PC-3 (cell line): ENCODE measurements around the gene PRSS27. TPM values are rescaled to one million over a fixed set of nuclear protein-coding genes. Genes with fewer than 3 reads are reported as not detected.

Experiments used
- ATAC-seq: fragments of 200-7000 bp; cut with Tn5 transposase; 2 replicates; pipeline ENCODE4 v1.9.1; 2020; ENCODE audit warnings: mild to moderate bottlenecking, moderate library complexity
- BruUV-seq: library from RNA; stranded (reverse); fragments of 400-500 nt; replicated peaks from 2 replicates; lab custom pipeline; 2021; lab: Mats Ljungman, UMichigan
- CTCF ChIA-PET: fragments of 300-600 bp; sonication (Branson Sonifier 250); formaldehyde crosslinking; loops from one replicate; lab custom pipeline; 2022; ENCODE audit warnings: antibody characterized with exemption; lab: Charles Lee
- POLR2A ChIA-PET: fragments of 300-600 bp; sonication (Branson Sonifier 250); formaldehyde crosslinking; loops from one replicate; lab custom pipeline; 2022; ENCODE audit warnings: antibody characterized with exemption; ENCODE audit not compliant: unreplicated experiment; lab: Charles Lee
- DNase-seq: peaks from one replicate; pipeline ENCODE4 v3.0.0-alpha.2; 2015
- H2AFZ ChIP-seq: fragments of 300-600 bp; sonication (generic); 2 replicates; pipeline ENCODE4 v1.6.0; 2016; ENCODE audit warnings: antibody characterized with exemption, low read length
- H3F3A ChIP-seq: fragments of 300-600 bp; sonication (generic); one replicate; pipeline ENCODE4 v1.6.0; 2017; ENCODE audit warnings: antibody characterized with exemption, low read length, control low read depth, mild to moderate bottlenecking; ENCODE audit not compliant: unreplicated experiment
- H3K27ac ChIP-seq: fragments of 300-600 bp; sonication (generic); 2 replicates; pipeline ENCODE4 v1.5.1; 2016; ENCODE audit warnings: mild to moderate bottlenecking, low read length
- H3K27me3 ChIP-seq: fragments of 300-600 bp; sonication (generic); 2 replicates; pipeline ENCODE4 v1.6.1; 2016; ENCODE audit warnings: low read length, mixed read lengths
- H3K36me3 ChIP-seq: fragments of 300-600 bp; sonication (generic); 2 replicates; pipeline ENCODE4 v1.6.1; 2016; ENCODE audit warnings: low read depth, mixed run types, low read length, mixed read lengths
- H3K4me1 ChIP-seq: fragments of 300-600 bp; sonication (generic); 2 replicates; pipeline ENCODE4 v1.5.1; 2016; ENCODE audit warnings: low read length; ENCODE audit not compliant: insufficient read depth
- H3K4me2 ChIP-seq: fragments of 300-600 bp; sonication (generic); 2 replicates; pipeline ENCODE4 v1.6.0; 2016; ENCODE audit warnings: low read length
- H3K4me3 ChIP-seq: fragments of 300-600 bp; sonication (generic); 2 replicates; pipeline ENCODE4 v1.5.1; 2016; ENCODE audit warnings: mild to moderate bottlenecking, low read length, mixed read lengths
- H3K79me2 ChIP-seq: fragments of 300-600 bp; sonication (generic); 2 replicates; pipeline ENCODE4 v1.6.1; 2017; ENCODE audit warnings: low read length, mixed read lengths
- H3K9ac ChIP-seq: fragments of 300-600 bp; sonication (generic); 2 replicates; pipeline ENCODE4 v1.6.0; 2016; ENCODE audit warnings: mild to moderate bottlenecking, low read length
- H3K9me2 ChIP-seq: fragments of 300-600 bp; sonication (generic); replicated peaks from 2 replicates; pipeline ENCODE4 v1.6.1; 2016; ENCODE audit warnings: mixed run types, low read length, mixed read lengths
- H3K9me3 ChIP-seq: fragments of 300-600 bp; sonication (generic); 2 replicates; pipeline ENCODE4 v1.6.1; 2016; ENCODE audit warnings: low read length, mixed read lengths
- H4K20me1 ChIP-seq: fragments of 300-600 bp; sonication (generic); 2 replicates; pipeline ENCODE4 v1.6.1; 2016; ENCODE audit warnings: low read length, mixed read lengths
- EZH2 ChIP-seq: fragments of 300-600 bp; sonication (generic); IDR thresholded peaks from one replicate; pipeline ENCODE4 v1.6.1; 2017; ENCODE audit warnings: antibody characterized with exemption, mild to moderate bottlenecking, low read length; ENCODE audit not compliant: unreplicated experiment
- EZH2phosphoT487 ChIP-seq: fragments of 300-600 bp; sonication (generic); IDR thresholded peaks from 2 replicates; pipeline ENCODE4 v1.6.1; 2018; ENCODE audit warnings: mild to moderate bottlenecking, antibody characterized with exemption, low read length, borderline replicate concordance
- intact Hi-C: fragments of 100-400 bp; cut with micrococcal nuclease; formaldehyde crosslinking; loops from 2 replicates; pipeline ENCODE4 v1.9.0; 2023
- total RNA-seq: library from RNA; depleted of rRNA; stranded (reverse); fragments of >200 nt; gene quantifications from 2 replicates; pipeline ENCODE4 v1.2.3, GENCODE V29; 2014
- TF ChIP-seq, protein P1 (sequence below): fragments of 300-600 bp; sonication (generic); conservative IDR thresholded peaks from 2 replicates; pipeline ENCODE4 v1.5.1; 2017; ENCODE audit warnings: antibody characterized with exemption, low read depth, mild to moderate bottlenecking, low read length

PRSS27 gene
- total RNA-seq, 1 experiment from 2014 or later = 1.2 TPM

DNA sequence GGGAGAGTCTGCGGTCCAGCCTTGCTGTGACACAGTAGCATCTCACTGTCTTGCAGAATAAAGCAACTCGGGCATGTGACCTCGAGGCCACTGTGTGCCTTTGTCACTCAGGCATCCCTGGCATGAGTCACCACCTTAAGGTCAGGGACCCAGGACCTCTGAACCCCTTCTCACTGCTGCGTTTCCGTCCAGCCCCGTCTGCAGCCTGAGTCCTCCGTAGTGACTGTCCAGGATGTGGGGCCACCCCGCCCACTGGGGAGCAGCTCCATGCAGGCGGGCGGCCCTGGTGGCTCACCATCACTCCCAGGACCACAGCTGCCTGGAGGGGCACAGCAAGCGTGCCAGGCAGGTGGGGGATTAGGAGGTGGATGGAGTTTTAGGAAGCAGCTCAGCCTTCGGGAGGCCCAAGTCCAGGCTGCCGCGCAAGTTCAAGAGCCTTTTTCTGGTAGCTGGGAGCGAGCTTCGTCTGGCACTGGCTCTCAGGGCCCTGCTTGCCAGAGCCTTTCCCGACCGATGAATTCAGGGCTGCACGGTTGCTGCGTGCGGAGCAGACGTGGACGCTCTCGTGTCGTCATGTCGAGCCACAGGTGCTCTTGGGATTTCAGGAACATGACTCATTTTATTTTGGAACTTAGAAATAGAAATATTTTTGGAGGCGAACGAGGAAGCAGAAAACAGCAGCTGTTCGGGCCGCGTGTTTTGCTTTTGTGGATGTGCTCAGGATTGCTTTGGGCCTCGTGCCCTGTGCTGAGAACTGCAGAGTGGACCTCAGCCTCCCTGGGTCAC, 20.9 kb downstream of the PRSS27 start:
- ChIA-PET POLR2A (no interaction called here), CTCF (no interaction called here)
- H3K4me1 ChIP-seq = no peaks in the 10 kb centered on the region
- no peak overlapping the region for H3K9ac ChIP-seq
- DNase-seq = no peak
- H3K4me3 ChIP-seq = no peak overlapping the region
- no peak for ATAC-seq
- no peaks in the 10 kb centered on the region for H3K9me2 ChIP-seq
- no peaks in the 10 kb centered on the region for H3F3A ChIP-seq
- H2AFZ ChIP-seq = no peak overlapping the region
- H3K36me3 ChIP-seq = no peaks in the 10 kb centered on the region; the same call in 1 of the 2 replicates
- H3K27ac ChIP-seq = no peak overlapping the region
- no peaks in the 10 kb centered on the region for H3K27me3 ChIP-seq
- H3K4me2 ChIP-seq = no peak overlapping the region
- TF ChIP-seq EZH2 (no peak), EZH2phosphoT487 (no peak)
- TF ChIP-seq, protein P1, sequence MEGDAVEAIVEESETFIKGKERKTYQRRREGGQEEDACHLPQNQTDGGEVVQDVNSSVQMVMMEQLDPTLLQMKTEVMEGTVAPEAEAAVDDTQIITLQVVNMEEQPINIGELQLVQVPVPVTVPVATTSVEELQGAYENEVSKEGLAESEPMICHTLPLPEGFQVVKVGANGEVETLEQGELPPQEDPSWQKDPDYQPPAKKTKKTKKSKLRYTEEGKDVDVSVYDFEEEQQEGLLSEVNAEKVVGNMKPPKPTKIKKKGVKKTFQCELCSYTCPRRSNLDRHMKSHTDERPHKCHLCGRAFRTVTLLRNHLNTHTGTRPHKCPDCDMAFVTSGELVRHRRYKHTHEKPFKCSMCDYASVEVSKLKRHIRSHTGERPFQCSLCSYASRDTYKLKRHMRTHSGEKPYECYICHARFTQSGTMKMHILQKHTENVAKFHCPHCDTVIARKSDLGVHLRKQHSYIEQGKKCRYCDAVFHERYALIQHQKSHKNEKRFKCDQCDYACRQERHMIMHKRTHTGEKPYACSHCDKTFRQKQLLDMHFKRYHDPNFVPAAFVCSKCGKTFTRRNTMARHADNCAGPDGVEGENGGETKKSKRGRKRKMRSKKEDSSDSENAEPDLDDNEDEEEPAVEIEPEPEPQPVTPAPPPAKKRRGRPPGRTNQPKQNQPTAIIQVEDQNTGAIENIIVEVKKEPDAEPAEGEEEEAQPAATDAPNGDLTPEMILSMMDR = no peak
- no peaks in the 10 kb centered on the region for H3K9me3 ChIP-seq
- intact Hi-C loops = no loop called here
- no peaks in the 10 kb centered on the region for H3K79me2 ChIP-seq
- H4K20me1 ChIP-seq = no peaks in the 10 kb centered on the region
- no TSS peak for BruUV-seq

DNA sequence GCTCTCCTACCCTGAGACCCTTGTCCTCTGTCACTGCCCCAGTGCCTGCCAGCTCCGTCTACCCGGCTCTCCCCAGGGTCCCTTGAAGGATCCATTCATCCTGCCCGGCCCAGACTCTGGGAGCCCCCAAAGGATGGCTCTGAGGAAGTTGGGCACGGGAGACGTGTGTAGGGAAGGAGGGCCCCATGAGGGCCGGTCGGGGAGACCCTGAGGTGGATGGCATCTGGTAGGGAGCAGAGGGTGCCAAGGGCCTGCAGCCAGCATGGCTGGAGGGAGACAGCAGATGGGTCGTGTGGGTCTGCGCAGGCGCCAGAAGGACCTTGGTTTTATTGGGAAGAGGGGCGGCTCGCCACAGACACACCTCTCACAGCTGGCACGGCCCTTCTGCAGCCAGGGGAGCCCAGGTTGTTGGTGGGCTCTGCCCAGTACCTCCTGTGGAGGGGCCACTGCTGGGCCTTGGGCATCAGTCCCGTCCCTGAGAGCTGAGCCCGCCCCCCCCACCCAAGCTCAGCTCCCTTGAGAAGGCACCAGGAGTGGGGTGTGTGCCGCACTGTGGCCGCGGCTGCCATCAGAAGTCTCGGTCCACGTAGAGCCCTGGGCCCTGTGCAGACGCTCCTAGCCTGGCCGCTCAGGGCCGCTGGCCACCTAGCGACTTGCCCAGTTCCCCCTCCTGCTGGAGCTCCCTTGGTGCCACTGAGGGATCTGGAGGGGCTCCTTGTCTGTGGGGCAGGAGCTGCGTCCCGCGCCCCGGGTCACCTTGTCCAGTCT, 21.7 kb downstream of the PRSS27 start:
- no peak overlapping the region for H2AFZ ChIP-seq
- TF ChIP-seq EZH2phosphoT487 = no peak
- TF ChIP-seq, protein P1 = no peak
- TF ChIP-seq EZH2 = no peak
- no peaks in the 10 kb centered on the region for H3K9me2 ChIP-seq
- H3K9me3 ChIP-seq = no peaks in the 10 kb centered on the region
- no peak overlapping the region for H3K27ac ChIP-seq
- no peak overlapping the region for H3K9ac ChIP-seq
- CTCF ChIA-PET = no interaction called here
- DNase-seq (no peak), ATAC-seq (no peak)
- H4K20me1 ChIP-seq = no peaks in the 10 kb centered on the region
- H3K79me2 ChIP-seq = 0 out of 2 replicates have a peak, but pooled peaks cover under 1% of the 10 kb centered on the region
- no peaks in the 10 kb centered on the region for H3F3A ChIP-seq
- no peak overlapping the region for H3K4me2 ChIP-seq
- no peak overlapping the region for H3K4me3 ChIP-seq
- intact Hi-C loops = no loop called here
- H3K36me3 ChIP-seq = no peaks in the 10 kb centered on the region; the same call in 1 of the 2 replicates
- POLR2A ChIA-PET = no interaction called here
- no peaks in the 10 kb centered on the region for H3K4me1 ChIP-seq
- no peaks in the 10 kb centered on the region for H3K27me3 ChIP-seq
- BruUV-seq = no TSS peak
